HEK293 (cell line): ENCODE data around the gene MYO1B.

Experiments used
- CTCF ChIA-PET: fragments of 350-600 bp; formaldehyde crosslinking; extraction: SDS; loops from one replicate; lab custom pipeline; 2021; ENCODE audit warnings: antibody characterized with exemption; lab: Yijun Ruan, JAX
- POLR2A ChIA-PET: fragments of 300-600 bp; formaldehyde crosslinking; extraction: SDS; loops from one replicate; lab custom pipeline; 2020; ENCODE audit warnings: antibody characterized with exemption, inconsistent platforms; lab: Yijun Ruan, JAX
- H3K27ac ChIP-seq: fragments of 200-500 bp; sonication (Bioruptor generic); 2 replicates; pipeline ENCODE4 v1.5.1; 2014; ENCODE audit warnings: low read depth, low read length, control low read depth, inconsistent platforms; ENCODE audit errors: extremely low read depth
- H3K36me3 ChIP-seq, 2 experiments: fragments of 200-500 bp in 1 of 2; sonication (Bioruptor generic) in 1 of 2; 1 replicate in 1 of 2; 2 replicates in 1 of 2; pipeline ENCODE4 v1.5.1; 2014 to 2017; ENCODE audit warnings: inconsistent platforms in 2 of 2, low read length in 2 of 2; ENCODE audit not compliant: control insufficient read depth in 2 of 2, insufficient read depth in 1 of 2
- H3K4me1 ChIP-seq: fragments of 200-500 bp; sonication (Bioruptor generic); 2 replicates; pipeline ENCODE4 v1.5.1; 2014; ENCODE audit warnings: mild to moderate bottlenecking, low read length, inconsistent platforms; ENCODE audit not compliant: control insufficient read depth, insufficient read depth
- H3K4me3 ChIP-seq: 2 replicates; pipeline ENCODE4 v1.5.1; 2011; ENCODE audit warnings: low read depth, mild to moderate bottlenecking, control low read depth, low read length, moderate library complexity
- H3K9me3 ChIP-seq: fragments of 200-500 bp; sonication (Bioruptor generic); 2 replicates; pipeline ENCODE4 v1.5.1; 2014; ENCODE audit warnings: low read depth, low read length, inconsistent platforms; ENCODE audit not compliant: control insufficient read depth, insufficient read depth
- ATF2 ChIP-seq: fragments of 450-650 bp; formaldehyde crosslinking; IDR thresholded peaks from 2 replicates; pipeline ENCODE4 v1.5.1; 2016; ENCODE audit warnings: missing biosample characterization, missing genetic modification characterization, low read depth
- BCL11A ChIP-seq: fragments of 450-650 bp; formaldehyde crosslinking; IDR thresholded peaks from 2 replicates; pipeline ENCODE4 v1.5.1; 2016; ENCODE audit warnings: low read depth, missing biosample characterization, missing genetic modification characterization
- CTCF ChIP-seq: fragments of 450-650 bp; formaldehyde crosslinking; IDR thresholded peaks from 2 replicates; pipeline ENCODE4 v1.5.1; 2016; ENCODE audit warnings: missing biosample characterization, missing genetic modification characterization
- GLI2 ChIP-seq: fragments of 450-650 bp; formaldehyde crosslinking; IDR thresholded peaks from 2 replicates; pipeline ENCODE4; 2017; ENCODE audit warnings: missing biosample characterization, missing genetic modification characterization, low read depth, borderline replicate concordance
- GLI4 ChIP-seq: fragments of 450-650 bp; formaldehyde crosslinking; IDR thresholded peaks from 2 replicates; pipeline ENCODE4 v1.5.1; 2016; ENCODE audit warnings: missing biosample characterization, missing genetic modification characterization
- GLIS2 ChIP-seq: fragments of 450-650 bp; formaldehyde crosslinking; IDR thresholded peaks from 2 replicates; pipeline ENCODE4 v1.5.1; 2016; ENCODE audit warnings: missing biosample characterization, missing genetic modification characterization
- MZF1 ChIP-seq: fragments of 450-650 bp; formaldehyde crosslinking; IDR thresholded peaks from 2 replicates; pipeline ENCODE4 v1.5.1; 2017; ENCODE audit warnings: missing biosample characterization, missing genetic modification characterization, borderline replicate concordance
- OVOL3 ChIP-seq: fragments of 450-650 bp; formaldehyde crosslinking; IDR thresholded peaks from 2 replicates; pipeline ENCODE4 v1.5.1; 2016; ENCODE audit warnings: missing biosample characterization, missing genetic modification characterization
- PRDM6 ChIP-seq: fragments of 450-650 bp; formaldehyde crosslinking; IDR thresholded peaks from 2 replicates; pipeline ENCODE4 v1.5.1; 2017; ENCODE audit warnings: missing biosample characterization, missing genetic modification characterization
- SETDB1 ChIP-seq: IDR thresholded peaks from one replicate; pipeline ENCODE4 v1.6.1; 2017; ENCODE audit warnings: mild to moderate bottlenecking, low read length, moderate library complexity, mixed read lengths; ENCODE audit not compliant: insufficient read length
- SP3 ChIP-seq: fragments of 450-650 bp; formaldehyde crosslinking; IDR thresholded peaks from 2 replicates; pipeline ENCODE4 v1.5.1; 2016; ENCODE audit warnings: missing biosample characterization, missing genetic modification characterization
- ZBTB7A ChIP-seq: fragments of 450-650 bp; formaldehyde crosslinking; IDR thresholded peaks from 2 replicates; pipeline ENCODE4 v1.5.1; 2016; ENCODE audit warnings: low read depth, missing biosample characterization, missing genetic modification characterization
- ZNF112 ChIP-seq: fragments of 450-650 bp; formaldehyde crosslinking; IDR thresholded peaks from 2 replicates; pipeline ENCODE4 v1.5.0; 2017; ENCODE audit warnings: missing biosample characterization, missing genetic modification characterization
- ZNF221 ChIP-seq: fragments of 450-650 bp; formaldehyde crosslinking; IDR thresholded peaks from 2 replicates; pipeline ENCODE4 v1.5.1; 2017; ENCODE audit warnings: missing biosample characterization, missing genetic modification characterization, borderline replicate concordance
- ZNF23 ChIP-seq: fragments of 450-650 bp; formaldehyde crosslinking; IDR thresholded peaks from 2 replicates; pipeline ENCODE4 v1.5.1; 2016; ENCODE audit warnings: missing biosample characterization, missing genetic modification characterization, borderline replicate concordance
- ZNF26 ChIP-seq: fragments of 450-650 bp; formaldehyde crosslinking; IDR thresholded peaks from 2 replicates; pipeline ENCODE4 v1.5.1; 2016; ENCODE audit warnings: missing biosample characterization, missing genetic modification characterization
- ZNF302 ChIP-seq: fragments of 450-650 bp; formaldehyde crosslinking; IDR thresholded peaks from 2 replicates; pipeline ENCODE4 v1.5.1; 2016; ENCODE audit warnings: missing biosample characterization, missing genetic modification characterization, low read depth
- ZNF341 ChIP-seq: fragments of 450-650 bp; formaldehyde crosslinking; IDR thresholded peaks from 2 replicates; pipeline ENCODE4; 2016; ENCODE audit warnings: low read depth, missing biosample characterization, missing genetic modification characterization
- ZNF654 ChIP-seq: fragments of 450-650 bp; formaldehyde crosslinking; IDR thresholded peaks from 2 replicates; pipeline ENCODE4 v1.5.1; 2016; ENCODE audit warnings: low read depth, missing biosample characterization, missing genetic modification characterization
- ZNF660 ChIP-seq: fragments of 450-650 bp; IDR thresholded peaks from 2 replicates; pipeline ENCODE4 v1.5.1; 2018; ENCODE audit warnings: missing biosample characterization, mild to moderate bottlenecking, missing genetic modification characterization
- ZNF677 ChIP-seq: fragments of 450-650 bp; IDR thresholded peaks from 2 replicates; pipeline ENCODE4 v1.5.0; 2018; ENCODE audit warnings: missing biosample characterization, mild to moderate bottlenecking, missing genetic modification characterization, moderate library complexity
- ZNF701 ChIP-seq: fragments of 450-650 bp; formaldehyde crosslinking; IDR thresholded peaks from 2 replicates; pipeline ENCODE4 v1.5.1; 2016; ENCODE audit warnings: missing biosample characterization, missing genetic modification characterization
- ZSCAN30 ChIP-seq: fragments of 450-650 bp; IDR thresholded peaks from 2 replicates; pipeline ENCODE4 v1.5.1; 2018; ENCODE audit warnings: missing biosample characterization, mild to moderate bottlenecking, missing genetic modification characterization, moderate library complexity
- TF ChIP-seq, protein P1 (sequence below): fragments of 450-650 bp; IDR thresholded peaks from 2 replicates; pipeline ENCODE4 v1.5.1; 2018; ENCODE audit warnings: missing biosample characterization, mild to moderate bottlenecking, missing genetic modification characterization
- TF ChIP-seq, protein P2 (sequence below): fragments of 450-650 bp; formaldehyde crosslinking; IDR thresholded peaks from 2 replicates; pipeline ENCODE4 v1.5.1; 2016; ENCODE audit warnings: missing biosample characterization, missing genetic modification characterization, borderline replicate concordance

Gene MYO1B

DNA sequence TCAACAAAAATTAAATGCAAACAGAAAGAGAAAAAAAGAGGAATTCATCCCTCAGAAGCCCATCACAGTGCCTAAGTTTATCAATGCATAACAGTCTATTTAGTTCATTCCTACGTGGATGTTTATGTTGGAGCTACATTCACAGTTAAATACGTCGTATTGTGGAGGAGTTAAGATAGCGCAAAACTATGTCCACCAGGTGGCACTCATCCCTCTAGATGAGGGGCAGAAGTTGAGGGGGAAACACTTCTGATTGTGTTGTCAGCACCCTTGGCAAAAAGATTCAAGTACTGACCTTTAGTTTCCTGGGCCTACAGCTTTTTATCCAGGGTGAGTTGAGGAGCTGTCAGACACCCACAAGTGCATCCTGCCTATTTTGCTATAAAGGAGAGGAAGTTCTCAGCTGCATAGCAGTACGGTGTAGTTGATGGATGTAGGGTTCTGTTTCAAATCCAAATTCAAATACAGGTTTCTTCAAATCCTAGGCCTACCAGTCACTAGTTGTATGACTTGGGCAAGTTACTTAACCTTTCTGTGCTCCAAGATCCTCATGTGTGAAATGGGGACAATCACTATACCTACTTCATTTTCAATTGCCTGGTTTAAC, 26.8 kb upstream of the MYO1B start:
- H3K4me3 ChIP-seq, result no peak overlapping the region

DNA sequence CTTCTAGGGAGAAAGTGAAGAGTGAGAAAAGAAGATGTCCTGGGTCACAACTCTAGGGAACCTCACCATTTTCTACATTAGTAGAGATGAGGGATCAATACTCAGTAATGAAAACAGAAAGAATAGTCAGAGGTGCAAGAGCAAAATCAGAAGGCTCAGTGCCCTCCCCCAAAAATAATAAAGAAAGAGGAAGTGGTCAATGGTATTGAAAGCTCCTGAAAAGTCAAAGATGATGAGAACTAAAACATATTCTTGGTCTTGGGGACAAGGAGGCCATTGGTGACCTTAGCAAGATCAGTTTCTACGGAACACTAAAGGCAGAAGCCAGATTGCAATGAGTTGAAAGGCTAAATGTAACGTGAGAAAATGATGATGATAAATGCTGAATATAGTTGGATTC, 24.5 kb upstream of the MYO1B start:
- ChIA-PET CTCF (interaction anchor here (0.7 kb wide), 1 partner anchor 22 kb away, joined by 3 read pairs; no protein-coding TSS in a partner anchor), POLR2A (no interaction called here)
- no peaks in the 10 kb centered on the region for H3K4me1 ChIP-seq
- H3K4me3 ChIP-seq, result no peak overlapping the region
- no peaks in the 10 kb centered on the region for H3K9me3 ChIP-seq
- H3K27ac ChIP-seq, result no peak overlapping the region
- H3K36me3 ChIP-seq, result no peaks in the 10 kb centered on the region
- TF ChIP-seq PRDM6 (tag by site-specific recombination) (no peak), GLIS2 (tag by site-specific recombination) (no peak), ZNF221 (tag by site-specific recombination) (no peak), ZNF23 (tag by site-specific recombination) (no peak), SETDB1 (no peak), GLI2 (tag by site-specific recombination) (no peak), ZNF112 (tag by site-specific recombination) (no peak), ZNF26 (tag by site-specific recombination) (no peak), ZNF302 (no peak), ATF2 (tag by site-specific recombination) (no peak)
- TF ChIP-seq, protein P1, sequence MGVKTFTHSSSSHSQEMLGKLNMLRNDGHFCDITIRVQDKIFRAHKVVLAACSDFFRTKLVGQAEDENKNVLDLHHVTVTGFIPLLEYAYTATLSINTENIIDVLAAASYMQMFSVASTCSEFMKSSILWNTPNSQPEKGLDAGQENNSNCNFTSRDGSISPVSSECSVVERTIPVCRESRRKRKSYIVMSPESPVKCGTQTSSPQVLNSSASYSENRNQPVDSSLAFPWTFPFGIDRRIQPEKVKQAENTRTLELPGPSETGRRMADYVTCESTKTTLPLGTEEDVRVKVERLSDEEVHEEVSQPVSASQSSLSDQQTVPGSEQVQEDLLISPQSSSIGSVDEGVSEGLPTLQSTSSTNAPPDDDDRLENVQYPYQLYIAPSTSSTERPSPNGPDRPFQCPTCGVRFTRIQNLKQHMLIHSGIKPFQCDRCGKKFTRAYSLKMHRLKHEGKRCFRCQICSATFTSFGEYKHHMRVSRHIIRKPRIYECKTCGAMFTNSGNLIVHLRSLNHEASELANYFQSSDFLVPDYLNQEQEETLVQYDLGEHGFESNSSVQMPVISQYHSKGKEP (tag by site-specific recombination), result no peak

More for the DNA sequence above, 26.8 kb upstream of the MYO1B start:
- ChIA-PET POLR2A (interaction anchor here (1.3 kb wide), 1 partner anchor 28 kb away, joined by 6 read pairs; no protein-coding TSS in a partner anchor), CTCF (interaction anchor here (0.5 to 5.7 kb wide), 51 partner anchors 9 to 648 kb away, joined by 3 to 38 read pairs (median 3); no protein-coding TSS in a partner anchor)
- Histone ChIP-seq H3K36me3 (no peaks in the 10 kb centered on the region), H3K9me3 (no peaks in the 10 kb centered on the region), H3K27ac (no peak overlapping the region), H3K4me1 (no peaks in the 10 kb centered on the region)
- no peak for TF ChIP-seq ZNF341
- TF ChIP-seq ZSCAN30 (tag by site-specific recombination), result peak; percentile 60; the same call in 1 of the 2 replicates
- no peak for TF ChIP-seq ZBTB7A (tag by site-specific recombination)
- no peak for TF ChIP-seq GLI4 (tag by site-specific recombination)
- no peak for TF ChIP-seq MZF1 (tag by site-specific recombination)
- no peak for TF ChIP-seq ZNF701 (tag by site-specific recombination)
- no peak for TF ChIP-seq SP3 (tag by site-specific recombination)
- no peak for TF ChIP-seq ZNF677
- peak; percentile 73 for TF ChIP-seq CTCF (tag by site-specific recombination)
- TF ChIP-seq, protein P2, sequence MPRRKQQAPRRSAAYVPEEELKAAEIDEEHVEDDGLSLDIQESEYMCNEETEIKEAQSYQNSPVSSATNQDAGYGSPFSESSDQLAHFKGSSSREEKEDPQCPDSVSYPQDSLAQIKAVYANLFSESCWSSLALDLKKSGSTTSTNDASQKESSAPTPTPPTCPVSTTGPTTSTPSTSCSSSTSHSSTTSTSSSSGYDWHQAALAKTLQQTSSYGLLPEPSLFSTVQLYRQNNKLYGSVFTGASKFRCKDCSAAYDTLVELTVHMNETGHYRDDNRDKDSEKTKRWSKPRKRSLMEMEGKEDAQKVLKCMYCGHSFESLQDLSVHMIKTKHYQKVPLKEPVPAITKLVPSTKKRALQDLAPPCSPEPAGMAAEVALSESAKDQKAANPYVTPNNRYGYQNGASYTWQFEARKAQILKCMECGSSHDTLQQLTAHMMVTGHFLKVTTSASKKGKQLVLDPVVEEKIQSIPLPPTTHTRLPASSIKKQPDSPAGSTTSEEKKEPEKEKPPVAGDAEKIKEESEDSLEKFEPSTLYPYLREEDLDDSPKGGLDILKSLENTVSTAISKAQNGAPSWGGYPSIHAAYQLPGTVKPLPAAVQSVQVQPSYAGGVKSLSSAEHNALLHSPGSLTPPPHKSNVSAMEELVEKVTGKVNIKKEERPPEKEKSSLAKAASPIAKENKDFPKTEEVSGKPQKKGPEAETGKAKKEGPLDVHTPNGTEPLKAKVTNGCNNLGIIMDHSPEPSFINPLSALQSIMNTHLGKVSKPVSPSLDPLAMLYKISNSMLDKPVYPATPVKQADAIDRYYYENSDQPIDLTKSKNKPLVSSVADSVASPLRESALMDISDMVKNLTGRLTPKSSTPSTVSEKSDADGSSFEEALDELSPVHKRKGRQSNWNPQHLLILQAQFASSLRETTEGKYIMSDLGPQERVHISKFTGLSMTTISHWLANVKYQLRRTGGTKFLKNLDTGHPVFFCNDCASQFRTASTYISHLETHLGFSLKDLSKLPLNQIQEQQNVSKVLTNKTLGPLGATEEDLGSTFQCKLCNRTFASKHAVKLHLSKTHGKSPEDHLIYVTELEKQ (tag by site-specific recombination), result no peak
- peak; percentile 81 for TF ChIP-seq ZNF654 (tag by site-specific recombination)
- peak; percentile 44; the same call in 1 of the 2 replicates for TF ChIP-seq ZNF660
- no peak for TF ChIP-seq BCL11A (tag by site-specific recombination)
- no peak for TF ChIP-seq OVOL3 (tag by site-specific recombination)
